ENCODE results near the gene TSPAN18.

GRCh38 chr11:44787070-44787469, 60.3 kb downstream of the TSPAN18 start:
- TF ChIP-seq CTCF (conservative IDR thresholded peaks at IDR 0.05; ENCODE audit: low read depth, low read length) (no peak), EZH2 (IDR thresholded peaks at IDR 0.05; ENCODE audit: borderline replicate concordance, low read depth, low read length, poor library complexity, severe bottlenecking) (no peak)

Measured in A673 (cell line).